ENCODE data around the gene C9orf78.

The C9orf78 gene, protein sequence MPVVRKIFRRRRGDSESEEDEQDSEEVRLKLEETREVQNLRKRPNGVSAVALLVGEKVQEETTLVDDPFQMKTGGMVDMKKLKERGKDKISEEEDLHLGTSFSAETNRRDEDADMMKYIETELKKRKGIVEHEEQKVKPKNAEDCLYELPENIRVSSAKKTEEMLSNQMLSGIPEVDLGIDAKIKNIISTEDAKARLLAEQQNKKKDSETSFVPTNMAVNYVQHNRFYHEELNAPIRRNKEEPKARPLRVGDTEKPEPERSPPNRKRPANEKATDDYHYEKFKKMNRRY

DNA sequence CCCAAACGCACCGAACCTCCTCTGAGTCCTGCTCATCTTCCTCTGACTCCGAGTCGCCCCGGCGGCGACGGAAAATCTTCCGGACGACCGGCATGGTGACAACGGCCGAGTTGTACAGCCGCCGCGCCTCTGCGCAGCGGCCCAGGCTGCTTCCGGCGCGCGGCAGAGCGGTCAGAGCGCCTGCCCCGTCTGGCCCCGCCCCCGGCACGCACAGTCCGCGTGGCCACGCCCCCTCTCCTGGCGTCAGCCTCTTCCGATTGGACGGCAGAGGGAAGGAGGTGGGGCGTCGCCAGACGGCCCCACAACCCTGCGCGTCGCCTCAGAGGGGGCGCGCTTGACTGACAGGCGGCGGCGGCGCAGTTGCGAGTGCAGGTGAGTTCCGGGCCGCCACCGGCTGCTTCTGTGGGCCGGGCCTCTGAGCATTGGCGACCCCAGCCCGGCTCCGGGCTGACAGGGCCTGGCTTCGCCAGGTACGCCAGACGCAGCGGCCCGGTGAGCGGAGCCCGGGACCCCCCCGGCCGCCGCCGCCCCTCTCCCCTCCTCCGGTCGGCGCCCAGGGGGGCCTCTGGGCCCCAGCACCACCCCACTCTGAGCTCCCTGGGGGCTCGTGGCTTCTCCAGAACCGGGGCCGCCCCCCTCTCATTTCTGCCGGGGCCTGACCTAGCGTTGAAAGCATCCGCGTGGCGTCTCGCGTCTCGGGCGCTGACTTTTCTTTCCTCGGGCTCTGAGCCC is at the start of gene C9orf78, which contains the start of gene USP20:
TSS of gene C9orf78 (minus strand) at position 148 of the 732 bp plus-strand sequence. CDS start at position 94, 54 bp downstream.
TSS of gene USP20 (plus strand) at position 331 of the 732 bp plus-strand sequence. CDS start 17,098 bp downstream, outside the sequence.
- peak; percentile 95 for DNase-seq

DNA sequence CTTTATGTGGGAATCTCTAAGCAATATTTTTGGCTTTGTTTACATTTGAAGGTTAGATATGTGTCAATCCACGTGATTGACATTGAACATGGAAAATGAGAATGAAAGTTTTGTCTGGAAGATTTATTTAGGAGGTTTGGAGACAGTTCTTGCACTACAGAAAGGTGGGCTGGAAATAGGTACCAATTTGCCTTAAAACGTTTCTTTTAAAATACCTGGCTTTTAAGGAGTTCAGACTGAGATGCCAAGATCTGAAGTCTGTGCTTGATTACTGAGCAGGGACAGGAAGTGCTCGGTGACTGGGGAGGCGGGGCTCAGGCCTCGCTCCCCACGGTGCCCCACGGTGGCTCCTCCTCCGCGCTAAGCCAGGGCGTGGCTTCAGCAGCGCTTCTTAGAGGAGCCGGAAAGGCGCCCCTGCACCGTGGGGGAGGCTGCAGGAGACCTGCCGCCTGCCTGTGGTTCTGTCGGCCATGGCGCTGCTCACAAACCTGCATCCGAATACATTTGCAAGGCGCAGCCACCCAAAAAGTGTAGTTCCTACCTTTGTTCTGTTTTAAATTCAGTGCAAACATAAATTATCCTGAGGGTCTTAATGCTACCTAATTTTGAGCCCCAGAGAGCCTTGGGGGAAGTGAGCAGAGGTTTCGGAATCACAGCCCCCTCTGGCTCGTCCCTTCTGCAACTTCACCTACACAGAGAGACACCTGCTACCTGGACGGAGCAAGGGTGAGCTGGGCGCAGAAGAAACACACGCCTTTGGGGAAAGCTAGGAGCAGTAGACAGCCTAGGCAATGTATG is 49.3 kb upstream of the C9orf78 start:
- DNase-seq, result peak; percentile 83

DNA sequence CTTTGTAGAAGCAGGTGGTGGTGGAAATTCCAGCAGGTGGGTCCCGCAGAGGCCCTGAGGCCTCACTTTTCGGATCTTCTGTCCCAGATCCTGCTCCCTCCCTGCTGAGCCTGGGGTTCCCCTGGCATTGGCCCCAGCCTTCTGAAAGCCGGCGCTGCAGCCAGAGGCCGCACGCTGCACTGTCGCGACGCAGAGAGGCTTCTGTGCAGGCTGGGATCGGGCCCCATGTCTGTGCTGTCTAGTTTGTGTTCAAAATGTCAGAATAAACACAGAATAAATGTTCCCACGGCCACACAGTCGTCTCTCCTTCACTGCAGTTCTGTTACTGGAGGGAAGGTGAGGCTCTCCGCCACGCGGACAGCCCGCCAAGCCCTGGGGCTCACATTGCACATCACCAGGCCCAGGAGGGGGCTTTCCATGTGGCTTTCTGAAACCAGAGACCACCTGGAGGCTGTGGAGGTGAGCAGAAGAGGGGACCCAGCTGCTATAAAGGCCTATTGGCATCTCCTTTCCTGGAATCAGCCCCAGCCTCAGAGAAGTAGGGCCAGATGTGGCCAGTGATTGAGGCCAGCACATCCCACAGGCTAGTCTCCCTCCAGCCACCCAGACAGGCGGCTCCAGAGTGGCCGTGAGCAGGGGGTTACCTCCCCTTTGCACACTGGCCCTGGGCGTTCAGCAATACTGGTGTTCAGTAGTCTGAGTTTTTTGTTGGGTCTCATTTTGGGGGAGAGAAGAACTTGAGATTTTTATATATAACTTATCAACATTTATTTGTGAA is 46.7 kb upstream of the C9orf78 start:
- DNase-seq, result no peak

DNA sequence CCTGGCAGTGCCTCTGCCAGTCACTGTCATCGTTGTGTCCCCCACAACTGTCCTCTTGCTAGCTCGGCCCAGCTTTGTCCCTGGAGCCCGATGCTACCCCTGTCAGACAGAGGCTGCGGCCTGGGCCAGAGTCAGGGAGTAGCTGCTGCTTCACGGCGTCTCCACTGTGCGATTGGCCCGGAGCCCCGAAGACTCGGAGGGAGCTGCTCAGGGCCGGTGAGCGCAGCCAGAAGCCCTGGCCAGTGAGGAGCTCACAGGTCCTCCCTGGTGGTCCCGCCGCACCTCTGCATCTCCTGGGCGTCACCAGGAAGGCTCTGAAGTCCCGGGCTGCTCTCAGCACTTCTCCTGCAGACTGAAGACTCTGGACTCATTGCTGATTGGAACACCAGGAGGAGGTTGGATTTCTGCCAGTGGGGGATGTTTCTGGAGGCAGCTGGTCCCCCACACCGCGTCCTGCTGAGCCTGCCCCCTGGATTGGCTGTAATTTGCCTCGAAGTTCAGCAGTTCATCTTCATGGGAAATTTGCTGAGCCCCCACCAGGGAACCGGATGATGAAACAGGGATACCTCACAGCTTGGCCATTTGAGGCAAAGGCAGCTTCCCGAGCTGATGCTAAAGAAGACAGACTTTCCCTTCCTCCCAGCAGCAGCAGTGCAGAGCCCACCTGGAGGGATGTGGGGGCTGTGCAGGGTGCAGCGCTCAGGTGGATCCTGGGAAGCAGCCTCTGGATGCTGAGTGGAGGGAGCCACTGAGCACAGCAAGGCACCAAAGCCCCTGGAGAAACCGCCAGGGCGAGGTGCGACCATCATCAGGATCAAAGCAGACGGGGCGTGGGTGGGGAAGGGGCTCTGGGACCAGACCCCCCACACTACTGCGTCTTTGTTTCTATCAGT is 45.8 kb upstream of the C9orf78 start:
- no peak for DNase-seq

DNA sequence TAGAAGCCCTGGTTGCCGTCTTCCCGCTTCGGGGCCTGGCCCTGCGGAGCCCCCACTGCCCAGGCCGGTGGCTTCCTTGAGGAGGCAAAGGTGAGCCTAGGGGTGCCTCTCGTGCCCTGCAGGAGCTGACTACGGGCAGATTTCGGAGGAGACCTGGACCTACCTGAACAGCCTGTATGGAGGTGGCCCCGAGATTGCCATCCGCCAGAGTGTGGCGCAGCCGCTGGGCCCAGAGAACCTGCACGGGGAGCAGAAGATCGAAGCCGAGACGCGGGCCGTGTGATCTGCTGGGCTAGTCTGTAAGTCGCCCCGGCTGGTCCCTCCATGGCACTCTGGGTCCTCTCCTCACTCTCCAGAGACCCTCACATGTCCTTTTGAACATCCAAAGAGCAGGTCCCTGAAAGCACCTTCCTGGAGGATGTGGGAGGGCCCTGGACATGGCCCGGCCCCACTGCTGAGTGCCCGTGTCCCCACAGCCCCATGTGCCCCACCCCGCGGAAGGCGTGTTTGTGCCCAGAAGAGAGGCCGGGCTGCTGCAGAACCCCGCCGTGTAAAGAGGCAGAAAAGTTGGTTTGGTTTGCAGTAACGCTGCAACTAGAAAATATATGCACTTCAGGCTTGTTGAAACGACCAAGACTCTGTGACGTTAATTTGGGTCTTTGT is 45.0 kb upstream of the C9orf78 start:
- DNase-seq, result no peak

DNA sequence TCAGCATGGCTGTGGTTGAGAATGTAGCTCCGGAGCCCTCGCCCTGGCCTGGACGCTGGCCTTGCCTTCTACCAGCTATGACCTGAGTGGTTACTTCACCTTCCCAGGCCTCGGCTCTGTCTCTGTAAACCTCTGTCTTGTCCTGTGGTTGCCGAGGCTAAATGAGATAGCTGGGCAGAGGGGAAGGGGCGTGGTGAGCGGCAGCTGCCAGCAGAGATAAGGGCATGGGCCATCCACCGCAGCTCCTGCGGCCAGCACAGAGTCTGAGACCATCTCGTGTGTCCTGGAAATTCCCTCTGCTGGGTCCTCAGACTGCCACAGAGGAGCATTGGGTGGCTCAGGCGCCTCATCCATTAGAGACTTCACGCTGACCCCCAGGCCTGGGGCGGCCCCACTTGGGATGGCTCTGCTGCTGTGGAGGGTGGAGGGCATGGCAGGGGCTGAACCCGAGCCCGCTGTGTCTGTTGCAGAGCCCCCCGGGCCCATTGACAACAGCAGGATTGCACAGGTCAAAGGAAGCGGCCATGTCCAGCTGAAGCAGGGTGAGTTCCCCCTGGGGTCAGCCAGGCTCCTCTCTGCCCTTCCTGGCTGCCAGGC is 44.1 kb upstream of the C9orf78 start:
- no peak for DNase-seq

DNA sequence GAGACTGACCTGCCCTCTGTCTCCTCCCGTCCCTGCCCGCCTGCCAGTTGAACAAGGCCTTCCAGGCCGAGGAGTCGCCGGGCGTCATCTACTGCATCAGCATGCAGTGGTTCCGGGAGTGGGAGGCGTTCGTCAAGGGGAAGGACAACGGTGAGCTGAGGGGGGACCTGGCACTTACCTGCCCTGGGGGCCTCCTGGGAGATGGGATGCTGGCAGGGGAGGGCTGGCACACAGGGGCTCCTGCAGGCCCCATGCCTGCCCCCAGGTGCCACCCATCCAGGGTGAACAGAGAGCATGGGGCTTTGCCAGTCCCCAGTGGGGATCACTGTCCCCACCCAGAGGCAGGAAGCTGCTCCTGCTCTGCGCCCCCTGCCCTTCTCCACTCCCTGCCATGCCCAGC is 43.2 kb upstream of the C9orf78 start:
- no peak for DNase-seq

DNA sequence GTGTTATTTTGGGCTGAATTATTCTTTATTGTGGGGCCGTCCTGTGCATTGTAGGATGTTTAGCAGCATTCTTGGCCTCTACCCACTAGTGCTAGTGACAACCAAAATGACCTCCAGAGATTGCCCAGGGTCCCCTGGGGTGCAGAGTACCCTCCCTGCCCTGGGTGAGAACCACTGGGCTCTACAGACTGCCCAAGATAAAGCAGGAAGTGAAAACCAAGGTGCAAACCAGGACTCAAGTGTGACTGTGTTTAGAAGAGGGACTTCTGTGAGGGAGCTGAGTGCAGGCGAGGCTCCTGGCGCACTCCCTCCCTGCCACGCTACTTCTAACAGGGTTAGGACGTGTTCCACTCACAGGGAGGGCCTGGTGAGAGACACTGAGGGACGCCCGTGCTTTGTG is 41.7 kb upstream of the C9orf78 start:
- no peak for DNase-seq

DNA sequence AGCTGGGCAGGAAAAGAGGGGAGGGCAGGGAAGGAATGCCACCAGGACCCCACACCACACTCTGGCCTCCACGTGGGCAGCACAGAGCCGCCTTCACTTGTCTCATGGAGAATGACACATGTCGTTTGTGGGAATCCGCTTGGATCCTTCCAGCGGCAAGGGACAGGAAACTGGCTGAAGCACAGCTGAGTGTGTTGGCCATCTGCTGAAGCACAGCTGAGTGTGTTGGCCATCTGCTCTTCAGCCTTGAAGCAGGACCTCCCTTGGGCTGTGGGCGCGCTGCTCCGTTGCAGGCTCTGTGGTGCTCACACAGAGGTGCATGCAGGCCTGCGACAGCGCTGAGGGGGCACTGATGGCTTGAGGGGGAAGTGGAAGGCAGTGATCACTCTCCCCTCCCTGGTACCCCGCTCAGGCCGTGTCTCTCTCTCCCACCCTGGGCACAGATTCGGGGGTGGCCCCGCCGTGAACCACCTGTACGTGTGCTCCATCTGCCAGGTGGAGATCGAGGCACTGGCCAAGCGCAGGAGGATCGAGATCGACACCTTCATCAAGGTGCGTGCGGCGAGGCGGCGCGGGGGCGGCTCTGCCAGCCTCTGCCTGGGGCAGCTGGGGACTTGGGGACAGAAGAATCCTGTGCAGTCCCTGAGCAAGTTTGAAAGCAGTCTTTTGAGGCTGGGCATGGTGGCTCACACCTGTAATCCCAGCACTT is 40.8 kb upstream of the C9orf78 start:
- DNase-seq, result no peak

DNA sequence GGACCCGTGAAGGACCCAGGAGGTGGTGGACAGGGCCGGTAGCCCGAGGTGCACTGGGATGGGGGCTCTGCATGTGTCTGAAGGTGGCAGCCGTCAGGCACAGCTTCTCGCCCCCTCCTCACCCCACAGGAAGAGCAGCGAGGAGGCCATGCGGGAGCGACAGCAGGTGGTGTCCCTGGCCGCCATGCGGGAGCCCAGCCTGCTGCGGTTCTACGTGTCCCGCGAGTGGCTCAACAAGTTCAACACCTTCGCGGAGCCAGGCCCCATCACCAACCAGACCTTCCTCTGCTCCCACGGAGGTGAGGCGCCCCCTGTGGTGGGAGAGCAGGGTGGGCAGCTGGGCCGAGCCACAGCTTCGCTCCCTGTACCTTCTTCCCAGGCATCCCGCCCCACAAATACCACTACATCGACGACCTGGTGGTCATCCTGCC is 40.1 kb upstream of the C9orf78 start:
- DNase-seq, result no peak

DNA sequence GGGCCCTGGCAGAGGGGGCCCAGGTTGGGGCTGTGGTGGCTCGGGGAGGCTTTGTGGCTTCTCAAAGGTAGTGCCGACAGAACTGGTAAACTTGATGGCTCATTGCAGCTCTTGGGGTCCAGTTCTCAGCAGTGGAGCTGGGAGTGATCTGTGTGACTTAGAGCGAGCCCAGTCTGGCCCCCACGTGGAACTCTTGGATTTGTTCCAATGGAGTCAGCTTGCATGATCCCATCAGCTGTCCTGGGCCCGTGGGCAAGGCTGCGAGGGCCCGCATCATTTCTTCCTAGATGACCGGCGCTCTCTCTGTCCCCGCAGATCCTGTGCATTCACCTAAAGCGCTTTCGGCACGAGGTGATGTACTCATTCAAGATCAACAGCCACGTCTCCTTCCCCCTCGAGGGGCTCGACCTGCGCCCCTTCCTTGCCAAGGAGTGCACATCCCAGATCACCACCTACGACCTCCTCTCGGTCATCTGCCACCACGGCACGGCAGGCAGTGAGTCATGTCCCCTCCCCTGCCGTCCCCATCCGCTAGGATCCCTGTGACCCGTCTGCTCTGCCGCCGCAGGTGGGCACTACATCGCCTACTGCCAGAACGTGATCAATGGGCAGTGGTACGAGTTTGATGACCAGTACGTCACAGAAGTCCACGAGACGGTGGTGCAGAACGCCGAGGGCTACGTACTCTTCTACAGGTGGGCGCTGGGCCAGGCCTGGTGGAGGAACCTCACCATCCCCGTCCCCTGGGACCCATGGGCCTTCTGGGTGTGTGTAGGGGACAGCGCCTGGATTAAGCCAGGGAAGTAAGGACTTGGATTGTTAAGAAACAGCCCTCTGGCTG is 39.4 kb upstream of the C9orf78 start:
- DNase-seq, result no peak

DNA sequence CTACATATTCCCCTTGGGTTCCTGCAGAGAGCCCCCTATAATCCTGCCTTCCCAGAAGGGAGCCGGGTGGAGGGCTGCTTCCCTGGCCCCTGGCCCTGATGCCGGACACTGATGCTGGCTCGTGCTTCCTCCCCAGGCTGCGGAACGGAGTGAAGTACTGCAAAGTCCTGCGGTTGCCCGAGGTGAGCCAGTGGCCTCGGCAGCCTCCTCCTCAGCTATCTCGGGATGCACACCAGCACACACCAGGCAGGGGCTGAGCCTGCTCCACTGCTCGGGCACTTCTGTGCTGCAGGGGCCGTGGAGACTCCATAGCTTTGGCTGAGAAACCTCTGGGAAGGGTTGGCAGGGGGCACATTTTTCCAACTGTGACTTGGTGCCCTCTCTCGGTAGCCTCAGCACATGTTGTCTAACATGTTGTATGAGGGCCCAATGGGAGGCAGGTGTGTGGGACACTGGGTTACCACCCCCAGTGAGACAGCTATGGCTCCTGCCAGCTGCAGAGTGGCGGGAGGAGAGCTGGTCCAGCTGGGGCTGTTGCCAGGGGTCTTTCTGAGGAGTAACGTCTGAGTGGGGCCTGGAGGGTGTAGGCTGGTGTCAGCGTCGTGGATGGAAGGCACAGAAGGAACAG is 38.6 kb upstream of the C9orf78 start:
- no peak for DNase-seq

DNA sequence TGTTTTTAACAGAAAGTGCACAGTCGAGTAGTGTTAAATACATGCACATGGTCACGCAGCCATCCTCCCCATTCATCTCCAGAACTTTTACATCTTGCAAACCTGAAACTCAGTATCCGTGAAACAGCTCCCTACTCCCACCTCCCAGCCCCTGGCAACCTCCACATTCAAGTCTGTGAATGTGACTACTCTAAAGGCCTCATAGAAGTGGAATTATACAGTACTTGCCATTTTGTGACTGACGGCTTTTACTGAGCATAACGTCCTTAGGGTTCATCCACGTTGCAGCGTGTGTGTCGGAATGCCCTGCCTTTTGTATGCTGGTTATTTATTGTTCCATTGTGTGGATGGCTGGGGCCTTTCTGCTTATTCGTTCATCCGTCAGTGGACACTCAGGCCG is 36.0 kb upstream of the C9orf78 start:
- no peak for DNase-seq

DNA sequence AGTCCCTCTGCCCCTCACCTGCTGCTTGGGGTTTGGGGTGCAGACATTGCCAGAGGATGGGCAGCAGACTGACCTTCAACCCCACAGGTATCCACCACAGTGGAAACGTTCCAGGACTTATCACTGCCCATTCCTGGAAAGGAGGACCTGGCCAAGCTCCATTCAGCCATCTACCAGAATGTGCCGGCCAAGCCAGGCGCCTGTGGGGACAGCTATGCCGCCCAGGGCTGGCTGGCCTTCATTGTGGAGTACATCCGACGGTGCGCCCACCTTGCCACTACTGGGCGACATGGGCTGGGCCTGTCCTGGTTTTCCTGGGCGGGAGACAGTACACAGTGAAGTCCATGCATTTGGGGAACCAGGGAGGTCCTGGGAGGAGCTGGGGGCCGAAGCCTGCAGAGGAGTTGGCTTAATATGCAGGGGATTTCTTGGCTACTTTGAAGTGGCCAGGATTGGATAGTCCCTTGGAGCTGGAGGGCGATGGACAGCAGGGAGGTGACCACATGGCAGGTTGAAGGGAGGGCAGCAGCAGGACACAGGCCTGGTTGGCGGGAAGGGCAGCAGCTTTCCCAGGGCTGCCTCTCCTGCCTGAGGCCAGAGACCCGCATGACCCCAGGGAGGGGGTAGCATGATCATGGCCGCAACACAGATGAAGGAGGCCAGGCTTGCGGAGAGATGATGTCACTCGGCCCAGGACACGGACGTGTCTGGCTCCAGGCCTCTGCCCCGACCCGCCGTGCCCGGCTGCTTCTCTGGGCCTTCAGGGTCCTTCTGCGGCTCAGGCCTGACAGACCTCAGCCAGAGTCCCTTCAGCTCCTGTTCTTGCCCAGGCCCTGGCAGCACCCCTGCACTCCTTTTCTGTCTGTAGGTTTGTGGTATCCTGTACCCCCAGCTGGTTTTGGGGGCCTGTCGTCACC is 34.8 kb upstream of the C9orf78 start:
- no peak for DNase-seq

DNA sequence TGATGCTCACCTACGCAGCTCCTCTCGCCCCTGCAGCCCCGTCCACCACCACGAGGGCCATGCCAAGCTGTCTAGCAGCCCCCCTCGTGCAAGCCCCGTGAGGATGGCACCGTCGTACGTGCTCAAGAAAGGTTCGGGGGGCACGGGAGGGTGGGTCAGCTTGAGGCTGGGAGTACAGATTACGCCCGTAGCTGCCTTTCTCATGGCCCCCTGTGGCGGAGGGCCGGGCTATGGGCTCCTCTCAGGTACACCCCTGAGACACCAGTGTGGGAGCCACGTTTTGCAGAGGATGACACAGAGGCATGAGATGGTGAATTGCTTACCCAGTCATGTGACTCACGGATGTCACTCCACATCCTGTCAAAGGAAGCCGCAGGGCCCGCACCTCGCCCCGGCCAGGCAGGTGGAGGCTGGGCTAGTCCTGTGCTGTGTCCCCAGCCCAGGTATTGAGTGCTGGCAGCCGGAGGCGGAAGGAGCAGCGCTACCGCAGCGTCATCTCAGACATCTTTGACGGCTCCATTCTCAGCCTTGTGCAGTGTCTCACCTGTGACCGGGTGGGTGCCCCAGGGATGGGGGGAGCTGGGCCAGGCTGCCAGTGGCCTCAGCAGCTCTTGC is 33.9 kb upstream of the C9orf78 start:
- DNase-seq, result no peak

DNA sequence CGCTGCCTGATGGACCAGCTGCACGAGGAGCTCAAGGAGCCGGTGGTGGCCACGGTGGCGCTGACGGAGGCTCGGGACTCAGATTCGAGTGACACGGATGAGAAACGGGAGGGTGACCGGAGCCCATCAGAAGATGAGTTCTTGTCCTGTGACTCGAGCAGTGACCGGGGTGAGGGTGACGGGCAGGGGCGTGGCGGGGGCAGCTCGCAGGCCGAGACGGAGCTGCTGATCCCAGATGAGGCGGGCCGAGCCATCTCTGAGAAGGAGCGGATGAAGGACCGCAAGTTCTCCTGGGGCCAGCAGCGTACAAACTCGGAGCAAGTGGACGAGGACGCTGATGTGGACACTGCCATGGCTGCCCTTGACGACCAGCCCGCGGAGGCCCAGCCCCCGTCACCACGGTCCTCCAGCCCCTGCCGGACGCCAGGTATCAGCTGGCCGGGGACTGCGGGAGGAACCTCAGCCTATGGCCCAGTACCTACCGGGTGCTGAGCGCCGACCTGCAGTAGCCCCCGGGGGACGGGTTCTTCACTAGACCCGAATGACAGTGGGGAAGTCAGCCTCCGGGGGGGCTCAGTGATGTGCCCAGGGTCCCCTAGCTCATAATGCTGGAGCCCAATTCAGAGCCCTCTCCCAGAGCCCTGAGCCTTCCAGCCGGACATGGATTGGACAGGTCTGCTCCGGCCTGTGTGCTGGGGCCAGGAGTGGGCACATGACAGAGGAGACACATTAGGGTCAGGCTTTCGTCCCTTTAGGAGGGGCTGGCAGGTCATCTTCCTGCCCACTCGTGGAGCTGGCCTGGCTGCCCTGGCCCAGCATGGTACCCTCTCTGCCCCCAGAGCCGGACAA is 33.2 kb upstream of the C9orf78 start:
- no peak for DNase-seq

Measured in NCI-H510A treated with DMSO at 0.1 percent for 48 hours (cell line).